Activated T-helper 1 cell treated with Interleukin-2 at 50 U/mL for 16 hours (primary cell): ENCODE results near the gene SUN2.
A peak's percentile ranks its signal among the peaks of the same experiment; 100 is the strongest.

Experiments
- DNase-seq: peaks from one replicate; pipeline ENCODE4 v3.0.0-alpha.2; 2020; ENCODE audit warnings: low read depth

SUN2 gene

DNA sequence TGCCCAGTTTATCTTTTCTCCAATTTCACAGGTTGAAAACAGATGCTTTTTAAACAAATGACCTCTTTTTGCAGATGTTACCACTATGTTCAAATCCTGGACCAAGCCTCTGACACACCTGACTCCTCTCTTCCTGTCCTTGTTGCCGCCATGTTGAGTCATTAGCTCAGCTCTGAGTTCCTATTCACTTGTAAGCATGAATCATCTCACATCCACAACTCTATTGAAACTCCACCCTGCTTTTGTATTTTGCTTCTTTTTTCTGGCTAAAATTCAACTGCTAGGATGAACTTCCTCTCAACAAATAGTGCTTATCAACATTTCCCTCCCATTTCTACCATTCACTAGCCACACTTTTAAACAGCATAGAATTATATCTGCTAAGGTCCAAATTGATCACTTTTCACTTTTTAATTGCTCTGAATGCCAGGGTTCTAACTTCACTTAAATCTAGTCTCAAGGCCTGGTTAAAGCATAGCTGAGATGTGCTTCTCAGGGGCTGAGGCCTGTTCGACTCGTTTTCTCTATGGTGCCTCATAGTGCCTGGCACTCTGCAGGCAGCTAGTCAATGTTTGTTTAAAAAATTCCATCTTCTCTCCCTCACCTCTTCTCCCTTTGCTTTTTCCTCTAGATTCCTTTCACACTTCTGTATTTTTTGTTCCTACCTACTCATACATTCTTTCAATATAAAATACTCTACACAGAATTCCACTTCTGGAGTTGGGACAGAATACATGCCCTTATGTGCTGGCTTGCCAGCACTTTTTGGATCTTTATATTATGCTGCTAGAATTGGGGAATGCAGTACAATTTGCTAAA is 59.0 kb downstream of the SUN2 start:
- peak; percentile 18 for DNase-seq

DNA sequence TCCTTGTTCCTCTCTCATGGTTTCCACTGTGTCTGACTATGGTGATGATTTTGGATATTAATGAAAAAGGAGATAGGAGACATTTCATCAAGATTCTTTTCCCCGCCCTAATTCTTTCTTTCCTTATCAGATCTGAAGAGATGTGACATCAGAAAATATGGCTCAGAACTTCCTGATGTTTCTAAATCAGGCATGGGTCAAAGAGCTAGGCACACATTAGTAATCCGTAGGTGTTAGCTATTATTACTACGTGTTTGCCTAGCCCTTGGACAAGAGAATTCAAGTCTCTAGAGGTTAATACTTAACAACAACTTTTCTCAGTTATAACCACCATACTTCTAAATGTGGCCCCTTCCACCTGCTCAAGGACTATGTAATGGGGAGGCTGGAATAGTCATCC is 60.9 kb downstream of the SUN2 start:
- no peak for DNase-seq

DNA sequence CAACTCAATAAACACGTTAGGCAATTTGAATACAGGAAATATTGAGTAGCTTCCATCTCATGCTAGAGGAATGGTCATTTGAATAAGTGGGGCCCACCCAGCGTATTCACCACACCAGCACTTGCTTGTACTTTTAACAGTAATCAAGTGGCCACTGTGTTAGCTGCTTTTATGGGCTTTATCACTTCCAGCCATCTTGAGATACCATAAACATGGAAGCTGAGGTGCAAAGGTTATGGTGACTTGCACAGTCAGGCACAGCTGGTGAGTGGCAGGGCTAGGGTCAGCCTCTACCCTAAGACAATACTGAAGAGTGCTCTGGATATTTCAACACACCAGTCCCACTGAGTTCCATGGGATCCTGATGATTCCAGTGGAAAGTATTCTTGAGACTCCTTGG is 61.7 kb downstream of the SUN2 start:
- DNase-seq, result no peak

DNA sequence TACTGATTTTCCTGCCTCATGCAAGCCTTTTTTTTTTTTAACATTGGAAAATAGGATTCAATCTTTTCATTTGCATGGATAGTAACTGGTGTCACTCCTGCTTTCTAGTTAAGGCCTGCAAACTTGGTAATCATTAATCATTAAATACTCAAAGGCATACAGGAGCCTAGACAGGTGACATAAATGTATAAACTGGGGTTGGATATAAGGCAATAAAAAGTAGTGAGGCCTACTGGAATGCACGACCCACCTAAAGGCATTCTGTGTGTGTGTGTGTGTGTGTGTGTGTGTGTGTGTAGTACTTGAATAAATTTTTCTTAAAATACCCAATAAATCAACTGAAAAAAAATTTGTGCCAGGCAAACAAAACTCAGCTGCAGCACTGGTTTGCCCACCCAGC is 66.1 kb downstream of the SUN2 start:
- no peak for DNase-seq

DNA sequence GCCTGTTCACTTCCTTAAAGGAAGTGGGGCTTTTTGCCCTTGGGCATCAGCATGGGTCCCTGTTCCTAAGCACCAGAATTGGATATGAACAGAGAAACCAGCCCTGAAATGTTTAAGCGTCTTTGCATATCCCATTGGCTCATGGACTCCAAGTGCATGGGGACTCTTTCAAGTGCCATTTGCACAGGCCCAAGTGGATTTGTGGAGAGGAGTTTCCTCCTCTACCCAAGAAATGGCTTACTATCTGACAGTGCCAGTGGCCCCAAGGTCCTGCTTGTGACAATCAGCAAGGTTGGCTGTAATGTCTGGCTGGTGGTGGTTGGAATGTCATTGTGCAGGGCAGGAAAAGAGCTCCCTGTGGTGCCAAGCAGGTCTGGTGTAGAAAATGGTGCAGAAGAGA is 70.0 kb downstream of the SUN2 start:
- DNase-seq, result no peak

DNA sequence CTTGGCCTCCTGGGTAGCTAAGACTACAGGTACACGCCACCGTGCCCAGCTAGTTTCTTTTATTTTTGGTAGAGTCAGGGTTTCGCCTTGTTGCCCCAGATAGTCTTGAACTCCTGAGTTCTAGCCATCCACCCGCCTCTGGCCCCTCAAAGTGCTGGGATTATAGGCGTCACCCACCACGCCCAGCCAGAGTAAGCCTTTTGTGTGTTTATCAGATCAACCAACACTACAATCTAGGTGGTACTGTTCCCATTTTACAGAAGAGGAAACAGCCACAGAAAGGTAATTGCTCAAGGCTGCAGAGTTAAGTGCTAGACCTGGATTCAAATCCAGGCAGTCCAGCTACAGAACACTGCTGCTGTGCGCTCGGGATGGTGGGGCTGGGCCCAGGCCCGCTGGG is 70.9 kb downstream of the SUN2 start:
- DNase-seq, result no peak
